Measurements from ENCODE around the gene MYO1G. TPM values are rescaled to one million over a fixed set of nuclear protein-coding genes. Genes with fewer than 3 reads are reported as not detected.

Gene MYO1G
- total and polyA plus RNA-seq, 12 donors: 0.06 to 12.8 (median 3.8) TPM

GRCh38 chr7:44963364-44964290, 15.2 kb downstream of the MYO1G start:
- intact Hi-C loops (cut with DNase I): no loop called here
- H3K9me3 ChIP-seq (replicated peaks in 1 of 3): no peaks in the 10 kb centered on the region
- peaks cover 0 to 12% of the 10 kb centered on the region in 2 donors for H3K4me1 ChIP-seq (replicated peaks in 1 of 2)
- no peaks in the 10 kb centered on the region for H3K36me3 ChIP-seq (replicated peaks in 1 of 2)
- no peaks in the 10 kb centered on the region for H3K27me3 ChIP-seq
- peak in 1 of 7 donors; percentile 15 for DNase-seq
- TF ChIP-seq POLR2A (IDR thresholded peaks at IDR 0.05): no peak
- no peak for TF ChIP-seq CTCF (IDR thresholded peaks at IDR 0.05)
- peak overlapping the region in 1 of 4 donors; percentile 46 for H3K4me3 ChIP-seq
- H3K27ac ChIP-seq: no peak overlapping the region
- WGBS, 4 donors: 84 to 93% (median 90%) methylated on average over 17 to 24 of the region's 24 CpGs

GRCh38 chr7:44962483-44963251, 16.1 kb downstream of the MYO1G start:
- H3K4me3 ChIP-seq: peak overlapping the region in 1 of 4 donors; percentile 46
- 18 to 46% (median 19%) methylated on average over 17 to 76 of the region's 76 CpGs; no CpG with 5 or more reads in 1 of the 4 donors for WGBS, 4 donors
- peak in 4 of 7 donors; percentile 16 to 58 (median 46) for DNase-seq

GRCh38 chr7:44961844-44962482, 16.9 kb downstream of the MYO1G start:
- no peaks in the 10 kb centered on the region for H3K9me3 ChIP-seq (replicated peaks in 1 of 3)
- H3K36me3 ChIP-seq (replicated peaks in 1 of 2): no peaks in the 10 kb centered on the region
- peak overlapping the region in 1 of 4 donors; percentile 46 for H3K4me3 ChIP-seq
- intact Hi-C loops (cut with DNase I): no loop called here
- no peak for DNase-seq
- no peak overlapping the region for H3K27ac ChIP-seq
- peaks cover 0 to 12% of the 10 kb centered on the region in 2 donors for H3K4me1 ChIP-seq (replicated peaks in 1 of 2)
- 74 to 94% (median 79%) methylated on average over 10 to 16 of the region's 16 CpGs for WGBS, 4 donors
- TF ChIP-seq POLR2A (IDR thresholded peaks at IDR 0.05) (no peak), CTCF (IDR thresholded peaks at IDR 0.05) (no peak)
- H3K27me3 ChIP-seq: no peaks in the 10 kb centered on the region

More at GRCh38 chr7:44962483-44963251, 16.1 kb downstream of the MYO1G start:
- peaks cover 0 to 12% of the 10 kb centered on the region in 2 donors for H3K4me1 ChIP-seq (replicated peaks in 1 of 2)
- intact Hi-C loops (cut with DNase I): no loop called here
- no peaks in the 10 kb centered on the region for H3K36me3 ChIP-seq (replicated peaks in 1 of 2)
- no peak overlapping the region for H3K27ac ChIP-seq
- no peak for TF ChIP-seq CTCF (IDR thresholded peaks at IDR 0.05)
- no peak for TF ChIP-seq POLR2A (IDR thresholded peaks at IDR 0.05)
- H3K27me3 ChIP-seq: no peaks in the 10 kb centered on the region
- no peaks in the 10 kb centered on the region for H3K9me3 ChIP-seq (replicated peaks in 1 of 3)

Data from adrenal gland (tissue), 12 donors.